ENCODE measurements around the gene PNPLA1.

DNA sequence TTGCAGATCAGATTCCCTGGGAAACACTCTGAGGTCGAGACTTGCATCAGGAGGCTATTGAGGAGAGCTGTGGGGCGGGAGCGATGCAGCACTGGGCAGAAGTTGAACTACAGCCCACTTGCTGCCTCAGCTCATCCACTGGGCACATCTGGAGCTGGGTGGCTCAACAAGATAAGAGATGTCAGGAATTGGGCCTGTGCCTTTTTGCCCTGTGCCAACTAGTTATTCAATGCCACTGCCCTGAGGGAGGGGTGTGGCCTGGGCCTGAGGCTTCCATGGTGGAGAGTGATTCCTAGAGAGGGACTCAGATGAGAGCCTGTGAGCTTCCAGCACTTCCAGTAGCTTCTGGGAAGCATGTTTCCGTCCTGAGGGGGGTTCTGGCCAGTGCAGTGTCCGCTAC, 40.6 kb upstream of the PNPLA1 start:
- TF ChIP-seq, protein P1, sequence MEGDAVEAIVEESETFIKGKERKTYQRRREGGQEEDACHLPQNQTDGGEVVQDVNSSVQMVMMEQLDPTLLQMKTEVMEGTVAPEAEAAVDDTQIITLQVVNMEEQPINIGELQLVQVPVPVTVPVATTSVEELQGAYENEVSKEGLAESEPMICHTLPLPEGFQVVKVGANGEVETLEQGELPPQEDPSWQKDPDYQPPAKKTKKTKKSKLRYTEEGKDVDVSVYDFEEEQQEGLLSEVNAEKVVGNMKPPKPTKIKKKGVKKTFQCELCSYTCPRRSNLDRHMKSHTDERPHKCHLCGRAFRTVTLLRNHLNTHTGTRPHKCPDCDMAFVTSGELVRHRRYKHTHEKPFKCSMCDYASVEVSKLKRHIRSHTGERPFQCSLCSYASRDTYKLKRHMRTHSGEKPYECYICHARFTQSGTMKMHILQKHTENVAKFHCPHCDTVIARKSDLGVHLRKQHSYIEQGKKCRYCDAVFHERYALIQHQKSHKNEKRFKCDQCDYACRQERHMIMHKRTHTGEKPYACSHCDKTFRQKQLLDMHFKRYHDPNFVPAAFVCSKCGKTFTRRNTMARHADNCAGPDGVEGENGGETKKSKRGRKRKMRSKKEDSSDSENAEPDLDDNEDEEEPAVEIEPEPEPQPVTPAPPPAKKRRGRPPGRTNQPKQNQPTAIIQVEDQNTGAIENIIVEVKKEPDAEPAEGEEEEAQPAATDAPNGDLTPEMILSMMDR (IDR thresholded peaks at IDR 0.05; ENCODE audit: insufficient read depth, low read length, poor library complexity, severe bottlenecking), result no peak
- no peak for TF ChIP-seq EZH2phosphoT487 (conservative IDR thresholded peaks at IDR 0.05; ENCODE audit: low read length)
